Measurements from ENCODE around the gene TRNAU1AP. TPM values are rescaled to one million over a fixed set of nuclear protein-coding genes. Genes with fewer than 3 reads are reported as not detected.
"Not testable (repeated sequence)": the region's sequence is repeated elsewhere in the genome, so short reads cannot be mapped to it uniquely, and the experiment has no call there.

TRNAU1AP gene
- total RNA-seq, 2 donors from 2014 or later = 43.1 to 44.3 TPM

- Mint-ChIP-seq H3K27me3 (no peaks in the 10 kb centered on the region), H3K36me3 (peaks cover 28% of the 10 kb centered on the region), H3K9me3 (no peaks in the 10 kb centered on the region), H3K27ac (peak overlapping the region; percentile 89 to 95), H3K4me1 (ENCODE audit: low read depth in 2 of 2) (peaks cover 29 to 31% of the 10 kb centered on the region in 2 donors), H3K4me3 (peak overlapping the region; percentile 98)
- ATAC-seq (no peak), DNase-seq (ENCODE audit: low spot score) (no peak)
These were observed 24.3 kb downstream of the TRNAU1AP start for GRCh38 chr1:28577052-28577678.

- no peak for ATAC-seq
- peaks cover 33 to 34% of the 10 kb centered on the region in 2 donors for H3K4me1 Mint-ChIP-seq (ENCODE audit: low read depth in 2 of 2)
- peaks cover 28% of the 10 kb centered on the region for H3K36me3 Mint-ChIP-seq
- no peaks in the 10 kb centered on the region for H3K27me3 Mint-ChIP-seq
- H3K4me3 Mint-ChIP-seq = peak overlapping the region; percentile 98
- H3K9me3 Mint-ChIP-seq = no peaks in the 10 kb centered on the region
- DNase-seq (ENCODE audit: low spot score) = no peak
- H3K27ac Mint-ChIP-seq = peak overlapping the region; percentile 89 to 95
These were observed 25.1 kb downstream of the TRNAU1AP start for GRCh38 chr1:28577738-28578536.

- no peak for ATAC-seq
- no peaks in the 10 kb centered on the region for H3K9me3 Mint-ChIP-seq
- peaks cover 36 to 37% of the 10 kb centered on the region in 2 donors for H3K4me1 Mint-ChIP-seq (ENCODE audit: low read depth in 2 of 2)
- peak overlapping the region; percentile 89 to 95 for H3K27ac Mint-ChIP-seq
- no peak for DNase-seq (ENCODE audit: low spot score)
- H3K27me3 Mint-ChIP-seq = no peaks in the 10 kb centered on the region
- H3K4me3 Mint-ChIP-seq = peak overlapping the region; percentile 98
- peaks cover 28% of the 10 kb centered on the region for H3K36me3 Mint-ChIP-seq
These were observed 25.9 kb downstream of the TRNAU1AP start for GRCh38 chr1:28578696-28579218.

GRCh38 chr1:28579401-28579800 lies 26.5 kb downstream of the TRNAU1AP start:
- Mint-ChIP-seq H3K36me3 (peaks cover 28% of the 10 kb centered on the region), H3K4me3 (peak overlapping the region; percentile 98), H3K27ac (peak overlapping the region; percentile 89 to 95), H3K9me3 (no peaks in the 10 kb centered on the region), H3K27me3 (no peaks in the 10 kb centered on the region), H3K4me1 (ENCODE audit: low read depth in 2 of 2) (peaks cover 36 to 37% of the 10 kb centered on the region in 2 donors)
- DNase-seq (ENCODE audit: low spot score) = no peak
- no peak for ATAC-seq

- ATAC-seq = peak; percentile 0 to 1
- peaks cover 36 to 37% of the 10 kb centered on the region in 2 donors for H3K4me1 Mint-ChIP-seq (ENCODE audit: low read depth in 2 of 2)
- no peaks in the 10 kb centered on the region for H3K27me3 Mint-ChIP-seq
- peak overlapping the region; percentile 98 for H3K4me3 Mint-ChIP-seq
- no peak for DNase-seq (ENCODE audit: low spot score)
- H3K9me3 Mint-ChIP-seq = no peaks in the 10 kb centered on the region
- H3K27ac Mint-ChIP-seq = peak overlapping the region; percentile 89 to 95
- peaks cover 28% of the 10 kb centered on the region for H3K36me3 Mint-ChIP-seq
These were observed 28.0 kb downstream of the TRNAU1AP start for GRCh38 chr1:28580722-28581530.

GRCh38 chr1:28581531-28582247 lies 28.8 kb downstream of the TRNAU1AP start:
- peaks cover 28% of the 10 kb centered on the region for H3K36me3 Mint-ChIP-seq
- H3K9me3 Mint-ChIP-seq = no peaks in the 10 kb centered on the region
- peaks cover 36 to 37% of the 10 kb centered on the region in 2 donors for H3K4me1 Mint-ChIP-seq (ENCODE audit: low read depth in 2 of 2)
- ATAC-seq (peak; percentile 93 to 96), DNase-seq (ENCODE audit: low spot score) (peak; percentile 96)
- peak overlapping the region; percentile 98 for H3K4me3 Mint-ChIP-seq
- no peaks in the 10 kb centered on the region for H3K27me3 Mint-ChIP-seq
- peak overlapping the region; percentile 89 to 95 for H3K27ac Mint-ChIP-seq

- no peaks in the 10 kb centered on the region for H3K9me3 Mint-ChIP-seq
- ATAC-seq (no peak), DNase-seq (ENCODE audit: low spot score) (no peak)
- no peaks in the 10 kb centered on the region for H3K27me3 Mint-ChIP-seq
- peaks cover 36 to 37% of the 10 kb centered on the region in 2 donors for H3K4me1 Mint-ChIP-seq (ENCODE audit: low read depth in 2 of 2)
- peaks cover 28% of the 10 kb centered on the region for H3K36me3 Mint-ChIP-seq
- peak overlapping the region; percentile 89 to 95 for H3K27ac Mint-ChIP-seq
- peak overlapping the region; percentile 98 for H3K4me3 Mint-ChIP-seq
These were observed 29.3 kb downstream of the TRNAU1AP start for GRCh38 chr1:28582248-28582615.

- DNase-seq (ENCODE audit: low spot score); H3K36me3 Mint-ChIP-seq; H3K9me3 Mint-ChIP-seq; ATAC-seq; H3K27me3 Mint-ChIP-seq; H3K27ac Mint-ChIP-seq; H3K4me3 Mint-ChIP-seq: not testable (repeated sequence)
- H3K4me1 Mint-ChIP-seq (ENCODE audit: low read depth in 2 of 2) = peaks cover 10% of the 10 kb centered on the region in 2 donors
These were observed 33.9 kb downstream of the TRNAU1AP start for GRCh38 chr1:28586585-28587391.

- peak; percentile 52 to 65 for ATAC-seq
- Mint-ChIP-seq H3K27ac (no peak within 1 kb of the TSS), H3K36me3 (no peaks in the 10 kb centered on the region), H3K4me3 (peak within 1 kb of the TSS; percentile 30), H3K27me3 (peaks cover 0 to 3% of the 10 kb centered on the region in 2 donors), H3K4me1 (ENCODE audit: low read depth in 2 of 2) (peaks cover 0 to 6% of the 10 kb centered on the region in 2 donors), H3K9me3 (no peaks in the 10 kb centered on the region)
- DNase-seq (ENCODE audit: low spot score) = no peak
These were observed 38.9 kb downstream of the TRNAU1AP start, which contains the start of gene RAB42 for GRCh38 chr1:28591708-28592320. Gene RAB42, plus strand, starts transcription at chr1:28592265. Its CDS starts 247 bp downstream, at chr1:28592512.

- H3K36me3 Mint-ChIP-seq = no peaks in the 10 kb centered on the region
- no peak for DNase-seq (ENCODE audit: low spot score)
- ATAC-seq = peak; percentile 76 to 78
- H3K4me3 Mint-ChIP-seq = peak overlapping the region; percentile 30
- H3K27me3 Mint-ChIP-seq = peaks cover 0 to 3% of the 10 kb centered on the region in 2 donors
- no peak overlapping the region for H3K27ac Mint-ChIP-seq
- H3K4me1 Mint-ChIP-seq (ENCODE audit: low read depth in 2 of 2) = peaks cover 0 to 6% of the 10 kb centered on the region in 2 donors
- no peaks in the 10 kb centered on the region for H3K9me3 Mint-ChIP-seq
These were observed 39.6 kb downstream of the TRNAU1AP start for GRCh38 chr1:28592321-28593071.

- not testable (repeated sequence) for H3K4me3 Mint-ChIP-seq; H3K4me1 Mint-ChIP-seq (ENCODE audit: low read depth in 2 of 2); DNase-seq (ENCODE audit: low spot score); H3K9me3 Mint-ChIP-seq; H3K27ac Mint-ChIP-seq; ATAC-seq; H3K27me3 Mint-ChIP-seq; H3K36me3 Mint-ChIP-seq
These were observed 41.1 kb downstream of the TRNAU1AP start for GRCh38 chr1:28593988-28594356.

Measured in natural killer cell treated with Interleukin-12 subunit alpha and Interleukin-12 subunit beta and Interleukin-15 and Interleukin-18, amount 100 ng/mL, for 72 hours (primary cell).